Endodermal cell (in vitro differentiated cells): ENCODE data around the gene GDI2. TPM values are rescaled to one million over a fixed set of nuclear protein-coding genes. Genes with fewer than 3 reads are reported as not detected.

ENCODE experiments used
- DNase-seq: peaks from one replicate; pipeline ENCODE4 v3.0.0-alpha.2; 2017
- H3K27ac ChIP-seq: 2 replicates; pipeline ENCODE4 v1.5.1; 2013; ENCODE audit warnings: mild to moderate bottlenecking, low read depth, low read length, moderate library complexity
- H3K27me3 ChIP-seq: 2 replicates; pipeline ENCODE4 v1.6.1; 2013; ENCODE audit warnings: mild to moderate bottlenecking, low read length, moderate library complexity; ENCODE audit not compliant: insufficient read depth, control insufficient read depth, poor library complexity, severe bottlenecking
- H3K36me3 ChIP-seq: 2 replicates; pipeline ENCODE4 v1.7.0; 2013; ENCODE audit warnings: mild to moderate bottlenecking, low read length, moderate library complexity; ENCODE audit not compliant: control insufficient read depth, insufficient read depth
- H3K4me1 ChIP-seq: one replicate; pipeline ENCODE4 v1.7.0; 2013; ENCODE audit warnings: low read length; ENCODE audit not compliant: control insufficient read depth, insufficient read depth
- H3K4me3 ChIP-seq: 2 replicates; pipeline ENCODE4 v1.5.1; 2013; ENCODE audit warnings: mild to moderate bottlenecking, low read length, moderate library complexity
- H3K9ac ChIP-seq: 2 replicates; pipeline ENCODE4 v1.6.1; 2013; ENCODE audit warnings: mild to moderate bottlenecking, low read length, moderate library complexity; ENCODE audit not compliant: poor library complexity, severe bottlenecking; ENCODE audit errors: extremely low read depth
- H3K9me3 ChIP-seq: 2 replicates; pipeline ENCODE4 v1.6.1; 2013; ENCODE audit warnings: mild to moderate bottlenecking, low read length, moderate library complexity; ENCODE audit not compliant: control insufficient read depth
- H3K27ac Mint-ChIP-seq: 2 replicates; pipeline ENCODE4 v1.8.0; 2020; ENCODE audit warnings: mixed read lengths
- H3K27me3 Mint-ChIP-seq: 2 replicates; pipeline ENCODE4 v1.8.0; 2021; ENCODE audit warnings: mild to moderate bottlenecking, mixed read lengths; ENCODE audit not compliant: insufficient read depth
- H3K36me3 Mint-ChIP-seq: 2 replicates; pipeline ENCODE4 v1.8.0; 2020; ENCODE audit warnings: low read depth, mixed read lengths
- H3K4me1 Mint-ChIP-seq: 2 replicates; pipeline ENCODE4 v1.8.0; 2020; ENCODE audit warnings: mixed read lengths
- H3K4me3 Mint-ChIP-seq: 2 replicates; pipeline ENCODE4 v1.8.0; 2020; ENCODE audit warnings: mild to moderate bottlenecking, moderate library complexity, mixed read lengths
- H3K9me3 Mint-ChIP-seq: 2 replicates; pipeline ENCODE4 v1.8.0; 2020; ENCODE audit warnings: mild to moderate bottlenecking, mixed read lengths
- CTCF ChIP-seq: fragments of 200-600 bp; sonication (generic); conservative IDR thresholded peaks from 2 replicates; pipeline ENCODE4 v1.5.0; 2021; ENCODE audit warnings: antibody characterized with exemption, mild to moderate bottlenecking
- WGBS, 2 experiments: methylation state at CpG; one replicate each; pipeline versions ENCODE4 v1.1.5 to v1.1.7; 2013; ENCODE audit warnings: missing lambda C conversion rate in 2 of 2, mixed read lengths in 1 of 2; ENCODE audit not compliant: insufficient coverage in 1 of 2, insufficient read length in 1 of 2; 5-methylcytosine and 5-hydroxymethylcytosine counted together
- total RNA-seq, 2 donors: library from RNA; stranded (reverse); fragmentation: NEBNext Ultra II Directional in 1 of 2; extraction: Animal tissue kit (Norgen Biotek cat#: 25700) in 1 of 2; gene quantifications; 2 replicates in 1 of 2; 3 replicates in 1 of 2; pipeline ENCODE4 v1.2.1, GENCODE V29; 2021

GDI2 gene
- total RNA-seq, 2 donors from 2014 or later: 299 to 337 TPM

- Mint-ChIP-seq H3K4me1 (peaks cover 4% of the 10 kb centered on the region), H3K27ac (peak overlapping the region; percentile 27), H3K36me3 (peaks cover 22% of the 10 kb centered on the region), H3K27me3 (no peaks in the 10 kb centered on the region), H3K4me3 (no peak overlapping the region), H3K9me3 (no peaks in the 10 kb centered on the region)
- H3K27ac ChIP-seq: no peak overlapping the region
- peaks cover 30% of the 10 kb centered on the region for H3K36me3 ChIP-seq
- no peaks in the 10 kb centered on the region for H3K4me1 ChIP-seq
- no peak overlapping the region for H3K4me3 ChIP-seq
- DNase-seq: no peak
- H3K27me3 ChIP-seq: no peaks in the 10 kb centered on the region
- no peak overlapping the region for H3K9ac ChIP-seq
- no peaks in the 10 kb centered on the region for H3K9me3 ChIP-seq
- no peak for TF ChIP-seq CTCF
- WGBS, 2 experiments: 91 to 100% methylated on average over 4 to 6 of the region's 7 CpGs
These were observed 93.1 kb downstream of the GDI2 start for GRCh38 chr10:5720182-5720581.

- Histone ChIP-seq H3K27ac (no peak overlapping the region), H3K4me1 (no peaks in the 10 kb centered on the region), H3K9ac (no peak overlapping the region), H3K27me3 (no peaks in the 10 kb centered on the region), H3K36me3 (peaks cover 30% of the 10 kb centered on the region), H3K9me3 (no peaks in the 10 kb centered on the region), H3K4me3 (no peak overlapping the region)
- Mint-ChIP-seq H3K4me3 (no peak overlapping the region), H3K36me3 (peaks cover 17% of the 10 kb centered on the region), H3K27ac (no peak overlapping the region), H3K4me1 (peaks cover 4% of the 10 kb centered on the region), H3K27me3 (no peaks in the 10 kb centered on the region), H3K9me3 (no peaks in the 10 kb centered on the region)
- WGBS, 2 experiments: 79 to 96% methylated on average over 2 to 3 of the region's 3 CpGs
- no peak for DNase-seq
- no peak for TF ChIP-seq CTCF
These were observed 93.7 kb downstream of the GDI2 start for GRCh38 chr10:5719546-5719945.

Other genes starting within 250 kb of the GDI2 start
- 10 to 100 TPM; 12.8 to 13.5 TPM for gene ASB13, start 146.8 kb downstream of the GDI2 start, total RNA-seq
- gene TASOR2, start 128.6 kb downstream of the GDI2 start, total RNA-seq: 10 to 100 TPM; 47.1 to 53.0 TPM
- 10 to 100 TPM; 12.5 to 13.0 TPM for gene ANKRD16, start 76.5 kb upstream of the GDI2 start, total RNA-seq
- 10 to 100 TPM; 61.1 to 71.6 TPM for gene FBH1, start 76.8 kb upstream of the GDI2 start, total RNA-seq
- gene IL15RA, start 164.1 kb upstream of the GDI2 start, total RNA-seq: under 1 TPM; 0.35 to 0.37 TPM
- gene IL2RA, start 248.9 kb upstream of the GDI2 start, total RNA-seq: not detected